SU-DHL-6 (cell line): ENCODE data around the gene UCHL5.

Experiments used
- H2AFZ ChIP-seq: fragments of 200-600 bp; sonication (generic); 2 replicates; pipeline ENCODE4 v1.6.1; 2014; ENCODE audit warnings: low read depth, mild to moderate bottlenecking, moderate library complexity, mixed read lengths, antibody characterized with exemption, low read length; ENCODE audit not compliant: severe bottlenecking
- H3F3A ChIP-seq: fragments of 200-600 bp; shearing (Covaris generic); 2 replicates; pipeline ENCODE4 v1.6.0; 2016; ENCODE audit warnings: antibody characterized with exemption, mild to moderate bottlenecking; ENCODE audit not compliant: insufficient read depth
- H3K27ac ChIP-seq: fragments of 200-600 bp; sonication (generic); 2 replicates; pipeline ENCODE4 v1.5.1; 2016; ENCODE audit warnings: low read depth, mild to moderate bottlenecking, low read length, moderate library complexity, mixed read lengths
- H3K27me3 ChIP-seq: fragments of 200-600 bp; sonication (generic), shearing (Covaris generic); 2 replicates; pipeline ENCODE4 v1.6.0; 2014; ENCODE audit warnings: mild to moderate bottlenecking, low read length
- H3K36me3 ChIP-seq: fragments of 200-600 bp; sonication (generic); 2 replicates; pipeline ENCODE4 v1.6.1; 2014; ENCODE audit warnings: mild to moderate bottlenecking, low read length, mixed read lengths
- H3K4me2 ChIP-seq: fragments of 300-600, 200-600 bp; shearing (Covaris generic), sonication (generic); 2 replicates; pipeline ENCODE4 v1.6.0; 2014; ENCODE audit warnings: low read length, low read depth, mild to moderate bottlenecking; ENCODE audit not compliant: poor library complexity, severe bottlenecking
- H3K4me3 ChIP-seq: fragments of 200-600 bp; sonication (generic); 2 replicates; pipeline ENCODE4 v1.5.1; 2014; ENCODE audit warnings: antibody characterized with exemption, low read length, mild to moderate bottlenecking, mixed read lengths; ENCODE audit not compliant: insufficient read depth, poor library complexity, severe bottlenecking
- H3K79me2 ChIP-seq: fragments of 200-600 bp; sonication (generic); 2 replicates; pipeline ENCODE4 v1.6.1; 2014; ENCODE audit warnings: mild to moderate bottlenecking, low read length, moderate library complexity; ENCODE audit not compliant: insufficient read depth
- H3K9ac ChIP-seq: fragments of 200-600 bp; sonication (generic); 2 replicates; pipeline ENCODE4 v1.7.0; 2014; ENCODE audit warnings: mild to moderate bottlenecking, low read length
- H3K9me2 ChIP-seq: fragments of 200-600 bp; sonication (generic); replicated peaks from 2 replicates; pipeline ENCODE4 v1.6.1; 2014; ENCODE audit warnings: low read length; ENCODE audit not compliant: insufficient read depth
- H3K9me3 ChIP-seq: fragments of 200-600 bp; sonication (generic); 2 replicates; pipeline ENCODE4 v1.6.1; 2014; ENCODE audit warnings: low read length, mixed read lengths; ENCODE audit not compliant: insufficient read depth
- H4K20me1 ChIP-seq: fragments of 200-600 bp; sonication (generic); 2 replicates; pipeline ENCODE4 v1.6.1; 2014; ENCODE audit warnings: low read depth, mild to moderate bottlenecking, antibody characterized with exemption, low read length, moderate library complexity, mixed read lengths
- CTCF ChIP-seq: fragments of 200-600 bp; sonication (generic); IDR thresholded peaks from one replicate; pipeline ENCODE4 v1.5.1; 2017; ENCODE audit warnings: antibody characterized with exemption, mild to moderate bottlenecking, low read length, moderate library complexity; ENCODE audit not compliant: insufficient read depth, poor library complexity, severe bottlenecking
- EZH2phosphoT487 ChIP-seq: fragments of 200-600 bp; sonication (generic), shearing (Covaris generic); conservative IDR thresholded peaks from 2 replicates; pipeline ENCODE4 v1.6.1; 2018; ENCODE audit warnings: mild to moderate bottlenecking, antibody characterized with exemption, low read length, moderate library complexity, mixed read lengths

The UCHL5 gene

DNA sequence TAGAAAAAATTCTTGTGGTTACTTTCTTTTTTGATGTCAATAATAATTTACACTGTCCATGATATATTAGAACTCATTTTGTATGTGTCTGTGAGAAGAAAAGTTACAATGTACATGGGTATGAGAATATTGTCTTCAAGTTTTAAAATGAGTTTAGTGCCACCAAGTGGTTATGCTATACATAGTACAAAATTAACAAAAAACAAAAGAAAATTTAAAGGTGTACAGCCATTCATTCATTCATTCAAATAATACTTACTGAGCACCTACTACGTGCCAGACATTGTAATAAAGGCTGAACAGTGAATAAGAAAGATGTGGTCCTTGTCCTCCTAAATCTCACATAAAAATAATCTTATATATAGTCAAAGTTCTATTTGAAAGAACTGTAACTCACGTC is 27.7 kb downstream of the UCHL5 start:
- H2AFZ ChIP-seq, result no peak overlapping the region
- H3K9ac ChIP-seq, result no peak overlapping the region
- H3K79me2 ChIP-seq, result peaks cover 57% of the 10 kb centered on the region
- no peak overlapping the region for H3K4me3 ChIP-seq
- no peak overlapping the region for H3K27ac ChIP-seq
- peaks cover 10% of the 10 kb centered on the region; the same call in 1 of the 2 replicates for H4K20me1 ChIP-seq
- H3K9me3 ChIP-seq, result no peaks in the 10 kb centered on the region
- H3K4me2 ChIP-seq, result no peak overlapping the region
- no peaks in the 10 kb centered on the region for H3K9me2 ChIP-seq
- peaks cover 14% of the 10 kb centered on the region; the same call in 1 of the 2 replicates for H3F3A ChIP-seq
- peaks cover 45% of the 10 kb centered on the region for H3K36me3 ChIP-seq
- TF ChIP-seq EZH2phosphoT487 (no peak), CTCF (peak; percentile 36)
- H3K27me3 ChIP-seq, result no peaks in the 10 kb centered on the region

GRCh38 chr1:193030280-193030679 is 28.9 kb downstream of the UCHL5 start:
- Histone ChIP-seq H2AFZ (no peak overlapping the region), H3K4me2 (no peak overlapping the region), H3F3A (peaks cover 14% of the 10 kb centered on the region; the same call in 1 of the 2 replicates), H3K9ac (no peak overlapping the region), H3K36me3 (peaks cover 47% of the 10 kb centered on the region), H3K27ac (no peak overlapping the region), H3K9me3 (no peaks in the 10 kb centered on the region), H4K20me1 (peaks cover 10% of the 10 kb centered on the region; the same call in 1 of the 2 replicates), H3K4me3 (no peak overlapping the region), H3K79me2 (peaks cover 45% of the 10 kb centered on the region), H3K27me3 (no peaks in the 10 kb centered on the region), H3K9me2 (no peaks in the 10 kb centered on the region)
- no peak for TF ChIP-seq CTCF
- no peak for TF ChIP-seq EZH2phosphoT487

DNA sequence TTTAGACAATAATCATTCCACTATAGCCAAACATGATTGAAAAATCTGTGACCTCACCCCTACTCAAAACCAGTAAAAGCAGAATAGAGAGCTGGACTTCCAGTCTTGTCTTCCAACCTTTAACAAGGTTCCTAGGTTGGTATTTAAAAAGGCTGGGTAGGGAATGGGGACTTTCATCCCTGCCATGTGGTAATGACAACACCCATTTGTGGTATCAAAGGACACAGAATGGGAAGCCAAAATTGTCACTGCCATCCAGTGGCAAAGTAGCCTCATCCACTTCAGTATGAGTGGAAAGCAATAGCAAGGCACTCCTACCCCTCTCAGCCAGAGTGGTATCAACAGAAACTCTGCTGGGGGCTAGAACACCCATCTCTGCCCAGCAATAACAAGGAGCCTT is 33.9 kb downstream of the UCHL5 start:
- no peak overlapping the region for H3K4me3 ChIP-seq
- H2AFZ ChIP-seq, result no peak overlapping the region
- no peaks in the 10 kb centered on the region for H3K9me3 ChIP-seq
- H3K36me3 ChIP-seq, result peaks cover 58% of the 10 kb centered on the region
- no peaks in the 10 kb centered on the region for H3K27me3 ChIP-seq
- H3F3A ChIP-seq, result peaks cover 28% of the 10 kb centered on the region; the same call in 1 of the 2 replicates
- 0 out of 2 replicates have a peak, but pooled peaks cover 5% of the 10 kb centered on the region for H4K20me1 ChIP-seq
- peaks cover 5% of the 10 kb centered on the region; the same call in 1 of the 2 replicates for H3K79me2 ChIP-seq
- H3K9ac ChIP-seq, result no peak overlapping the region
- H3K27ac ChIP-seq, result no peak overlapping the region
- no peak overlapping the region for H3K4me2 ChIP-seq
- H3K9me2 ChIP-seq, result no peaks in the 10 kb centered on the region
- TF ChIP-seq CTCF (no peak), EZH2phosphoT487 (no peak)
